Measurements from ENCODE around the gene KHDRBS2.

KHDRBS2 gene

DNA sequence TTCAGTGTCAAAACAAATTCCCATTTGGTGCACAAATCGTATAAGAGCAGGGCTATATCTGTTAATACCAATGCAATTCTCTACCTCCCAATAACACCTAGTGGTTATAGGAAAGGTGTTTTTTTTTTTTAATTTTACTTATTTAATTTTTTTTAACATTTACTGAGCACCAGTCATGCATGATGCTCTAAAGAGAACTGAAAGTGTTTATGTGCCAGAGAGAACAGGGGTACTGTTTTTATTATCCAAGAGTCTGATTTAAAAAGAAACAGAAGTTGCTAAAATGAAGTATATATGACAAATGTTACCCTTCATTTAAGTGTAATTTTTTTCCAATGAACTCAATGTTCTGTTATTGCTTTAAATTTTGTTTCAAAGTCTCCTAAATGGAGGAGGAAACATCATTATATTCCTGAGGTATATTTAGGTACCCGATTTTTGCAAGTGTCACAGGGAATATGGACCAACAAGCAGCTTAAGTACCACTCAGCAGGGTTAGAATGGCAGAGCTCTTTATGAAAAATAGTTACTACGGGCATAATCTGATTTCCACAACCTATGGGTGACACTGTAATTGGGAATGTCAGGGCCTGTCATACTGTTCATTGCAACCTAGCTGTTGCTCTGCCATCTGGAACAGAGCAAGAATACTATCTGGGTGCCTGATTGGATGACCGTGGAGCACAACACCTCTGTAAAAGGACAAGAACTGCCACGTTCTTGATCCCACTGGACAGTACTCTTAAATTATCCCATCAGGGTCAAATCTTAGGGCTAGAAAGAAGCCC, 195.4 kb downstream of the KHDRBS2 start:
- TF ChIP-seq CTCF (conservative IDR thresholded peaks at IDR 0.05; ENCODE audit: low read length): no peak
- no peak for DNase-seq (ENCODE audit: low read depth)
- H3K4me3 ChIP-seq (ENCODE audit: low read length): no peak overlapping the region

- no peak for TF ChIP-seq CTCF (conservative IDR thresholded peaks at IDR 0.05; ENCODE audit: low read length)
- no peak for DNase-seq (ENCODE audit: low read depth)
- no peak overlapping the region for H3K4me3 ChIP-seq (ENCODE audit: low read length)
Measured at GRCh38 chr6:62089781-62090180, 196.2 kb downstream of the KHDRBS2 start.

DNA sequence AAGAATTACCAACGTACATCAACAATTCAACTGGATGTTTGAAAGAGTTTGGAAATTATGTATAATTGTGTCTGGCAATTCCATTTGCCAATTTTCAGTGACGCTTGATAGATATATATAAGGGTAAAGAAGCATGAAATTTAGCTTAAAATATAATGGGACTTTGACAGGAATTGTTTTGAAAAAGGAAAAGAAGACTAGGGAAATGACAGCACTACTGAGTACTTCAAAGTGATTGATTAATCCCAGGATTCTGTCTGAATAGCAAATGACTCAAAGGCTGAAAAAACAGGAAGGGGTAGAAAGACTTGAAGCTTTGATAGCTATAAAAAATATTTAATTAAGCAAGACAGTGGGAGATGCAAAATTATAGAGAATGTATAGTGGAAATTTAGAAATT, 200.0 kb downstream of the KHDRBS2 start:
- DNase-seq (ENCODE audit: low read depth): no peak
- TF ChIP-seq CTCF (conservative IDR thresholded peaks at IDR 0.05; ENCODE audit: low read length): no peak
- H3K4me3 ChIP-seq (ENCODE audit: low read length): no peak overlapping the region

DNA sequence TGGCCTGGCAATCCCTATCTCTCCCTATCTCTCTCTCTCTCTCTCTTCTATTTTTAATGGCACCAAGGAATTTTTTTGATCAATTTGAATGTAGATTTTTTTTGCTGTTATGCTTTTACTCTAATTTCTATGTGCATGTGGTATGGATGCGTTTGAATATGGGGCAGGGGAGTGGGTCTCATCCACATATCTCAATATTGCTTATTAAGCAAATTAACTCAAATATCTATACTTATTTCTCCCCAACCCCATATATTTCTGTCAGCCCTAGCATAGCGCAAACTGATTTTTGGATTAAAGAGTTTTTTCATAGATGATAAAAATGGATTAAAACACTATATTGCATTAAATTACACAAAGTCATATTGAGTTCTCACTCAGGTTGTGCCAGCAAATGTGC, 210.2 kb downstream of the KHDRBS2 start:
- no peak for DNase-seq (ENCODE audit: low read depth)
- TF ChIP-seq CTCF (conservative IDR thresholded peaks at IDR 0.05; ENCODE audit: low read length): no peak
- H3K4me3 ChIP-seq (ENCODE audit: low read length): no peak overlapping the region

DNA sequence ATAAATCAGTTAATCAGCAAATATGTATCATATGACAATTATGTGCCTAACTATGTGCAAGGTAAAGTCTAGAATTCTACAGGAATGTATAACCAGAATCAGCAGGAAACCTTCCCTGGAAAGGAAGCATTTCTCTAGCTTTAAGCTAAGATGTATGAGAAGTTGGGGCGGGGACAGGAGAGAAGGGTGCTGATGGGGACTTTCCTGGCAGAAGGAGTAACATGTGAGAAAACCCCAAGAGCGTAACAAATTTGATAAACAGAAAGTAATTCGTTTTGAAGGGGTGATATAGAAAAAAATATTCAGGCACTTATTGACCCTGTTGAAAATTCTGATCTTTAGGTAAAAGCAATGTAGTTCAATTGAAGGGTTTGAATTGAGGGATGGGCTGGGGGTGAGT, 226.1 kb downstream of the KHDRBS2 start:
- no peak for DNase-seq (ENCODE audit: low read depth)
- no peak for TF ChIP-seq CTCF (conservative IDR thresholded peaks at IDR 0.05; ENCODE audit: low read length)
- H3K4me3 ChIP-seq (ENCODE audit: low read length): no peak overlapping the region

- H3K4me3 ChIP-seq (ENCODE audit: low read length): no peak overlapping the region
- DNase-seq (ENCODE audit: low read depth): no peak
- TF ChIP-seq CTCF (conservative IDR thresholded peaks at IDR 0.05; ENCODE audit: low read length): no peak
Measured at GRCh38 chr6:62057300-62057699, 228.7 kb downstream of the KHDRBS2 start.

DNA sequence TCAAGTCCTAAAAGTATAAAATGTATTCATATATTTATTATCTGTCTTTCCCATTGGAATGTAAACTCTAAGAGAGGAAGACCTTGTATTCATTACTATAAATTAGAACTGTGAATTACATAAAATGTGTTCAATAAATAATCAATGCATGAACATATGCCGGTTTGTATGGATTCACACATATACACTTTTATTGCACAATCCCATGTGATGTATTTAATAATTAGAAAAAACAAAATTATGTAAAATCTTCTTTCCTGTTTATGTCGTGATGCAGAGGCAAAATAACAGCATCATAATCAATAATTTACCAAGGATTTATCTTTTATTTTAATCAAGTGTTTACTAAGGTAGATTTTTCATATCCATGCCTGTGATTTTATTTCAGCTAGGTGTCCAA, 240.5 kb downstream of the KHDRBS2 start:
- no peak for TF ChIP-seq CTCF (conservative IDR thresholded peaks at IDR 0.05; ENCODE audit: low read length)
- DNase-seq (ENCODE audit: low read depth): no peak
- no peak overlapping the region for H3K4me3 ChIP-seq (ENCODE audit: low read length)

Data from AG10803 (cell line).